Skeletal muscle satellite cell (primary cell): ENCODE results near the gene DTD1.

Experiments
- H3K27me3 ChIP-seq: 2 replicates; pipeline ENCODE4 v1.7.0; 2013; ENCODE audit warnings: low read length; ENCODE audit not compliant: control insufficient read depth, insufficient read depth
- H3K36me3 ChIP-seq: 2 replicates; pipeline ENCODE4 v1.7.0; 2013; ENCODE audit warnings: mild to moderate bottlenecking, control low read depth, low read length; ENCODE audit not compliant: insufficient read depth
- H3K4me1 ChIP-seq: 2 replicates; pipeline ENCODE4 v1.7.0; 2013; ENCODE audit warnings: low read length; ENCODE audit not compliant: control insufficient read depth, insufficient read depth
- H3K4me2 ChIP-seq: 2 replicates; pipeline ENCODE4 v1.7.0; 2013; ENCODE audit warnings: mild to moderate bottlenecking, low read length
- H3K4me3 ChIP-seq: 2 replicates; pipeline ENCODE4 v1.7.0; 2013; ENCODE audit warnings: low read length
- H3K9ac ChIP-seq: 2 replicates; pipeline ENCODE4 v1.7.0; 2013; ENCODE audit warnings: mild to moderate bottlenecking, low read depth, low read length, moderate library complexity
- H3K9me3 ChIP-seq: replicated peaks from 2 replicates; pipeline ENCODE4 v1.7.0; 2013; ENCODE audit warnings: mild to moderate bottlenecking, control low read depth, low read length

The DTD1 gene

GRCh38 chr20:18666803-18667415 lies 79.1 kb downstream of the DTD1 start:
- no peak overlapping the region for H3K9ac ChIP-seq
- H3K4me1 ChIP-seq: peaks cover 6% of the 10 kb centered on the region
- no peaks in the 10 kb centered on the region for H3K27me3 ChIP-seq
- H3K4me2 ChIP-seq: no peak overlapping the region
- no peaks in the 10 kb centered on the region for H3K36me3 ChIP-seq
- no peak overlapping the region for H3K4me3 ChIP-seq
- no peaks in the 10 kb centered on the region for H3K9me3 ChIP-seq

- Histone ChIP-seq H3K9me3 (no peaks in the 10 kb centered on the region), H3K4me1 (no peaks in the 10 kb centered on the region), H3K9ac (no peak overlapping the region)
Observed at GRCh38 chr20:18669241-18670019, 81.6 kb downstream of the DTD1 start.

GRCh38 chr20:18671203-18671710 lies 83.4 kb downstream of the DTD1 start:
- H3K9ac ChIP-seq: no peak overlapping the region
- H3K9me3 ChIP-seq: no peaks in the 10 kb centered on the region
- H3K36me3 ChIP-seq: no peaks in the 10 kb centered on the region
- H3K27me3 ChIP-seq: no peaks in the 10 kb centered on the region
- no peak overlapping the region for H3K4me2 ChIP-seq
- H3K4me1 ChIP-seq: no peaks in the 10 kb centered on the region
- H3K4me3 ChIP-seq: no peak overlapping the region

More at GRCh38 chr20:18669241-18670019, 81.6 kb downstream of the DTD1 start:
- no peak overlapping the region for H3K4me3 ChIP-seq
- H3K27me3 ChIP-seq: no peaks in the 10 kb centered on the region
- H3K4me2 ChIP-seq: no peak overlapping the region
- H3K36me3 ChIP-seq: no peaks in the 10 kb centered on the region

DNA sequence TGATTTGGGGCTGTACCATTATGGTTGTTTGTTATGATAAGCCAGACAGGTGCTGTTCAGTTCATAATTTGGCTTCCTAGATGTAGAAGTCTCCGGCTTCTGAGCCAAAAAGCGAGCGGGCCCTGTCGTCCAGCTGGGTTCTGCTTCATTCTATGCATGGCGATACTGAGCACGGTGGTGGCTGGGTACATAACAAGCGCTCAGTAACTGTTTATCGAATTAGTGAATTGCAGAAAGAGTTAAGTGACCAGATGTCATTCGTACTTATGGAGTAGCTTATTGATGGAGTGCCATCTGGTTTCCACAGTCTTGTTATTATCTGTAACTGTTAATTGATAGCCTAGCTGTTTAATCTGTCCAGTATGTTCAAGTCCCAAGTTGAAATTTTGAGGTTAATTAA lies 85.0 kb downstream of the DTD1 start:
- H3K36me3 ChIP-seq: no peaks in the 10 kb centered on the region
- no peaks in the 10 kb centered on the region for H3K9me3 ChIP-seq
- H3K4me1 ChIP-seq: no peaks in the 10 kb centered on the region
- no peak overlapping the region for H3K4me2 ChIP-seq
- no peaks in the 10 kb centered on the region for H3K27me3 ChIP-seq
- H3K9ac ChIP-seq: no peak overlapping the region
- no peak overlapping the region for H3K4me3 ChIP-seq

- Histone ChIP-seq H3K9ac (no peak overlapping the region), H3K27me3 (no peaks in the 10 kb centered on the region), H3K4me2 (no peak overlapping the region), H3K9me3 (no peaks in the 10 kb centered on the region), H3K4me1 (no peaks in the 10 kb centered on the region), H3K36me3 (no peaks in the 10 kb centered on the region), H3K4me3 (no peak overlapping the region)
Observed at GRCh38 chr20:18676396-18676795, 88.5 kb downstream of the DTD1 start.

GRCh38 chr20:18677126-18677525 lies 89.3 kb downstream of the DTD1 start:
- no peaks in the 10 kb centered on the region for H3K36me3 ChIP-seq
- no peak overlapping the region for H3K4me2 ChIP-seq
- H3K27me3 ChIP-seq: no peaks in the 10 kb centered on the region
- H3K4me3 ChIP-seq: no peak overlapping the region
- H3K4me1 ChIP-seq: no peaks in the 10 kb centered on the region
- H3K9me3 ChIP-seq: no peaks in the 10 kb centered on the region
- H3K9ac ChIP-seq: no peak overlapping the region

DNA sequence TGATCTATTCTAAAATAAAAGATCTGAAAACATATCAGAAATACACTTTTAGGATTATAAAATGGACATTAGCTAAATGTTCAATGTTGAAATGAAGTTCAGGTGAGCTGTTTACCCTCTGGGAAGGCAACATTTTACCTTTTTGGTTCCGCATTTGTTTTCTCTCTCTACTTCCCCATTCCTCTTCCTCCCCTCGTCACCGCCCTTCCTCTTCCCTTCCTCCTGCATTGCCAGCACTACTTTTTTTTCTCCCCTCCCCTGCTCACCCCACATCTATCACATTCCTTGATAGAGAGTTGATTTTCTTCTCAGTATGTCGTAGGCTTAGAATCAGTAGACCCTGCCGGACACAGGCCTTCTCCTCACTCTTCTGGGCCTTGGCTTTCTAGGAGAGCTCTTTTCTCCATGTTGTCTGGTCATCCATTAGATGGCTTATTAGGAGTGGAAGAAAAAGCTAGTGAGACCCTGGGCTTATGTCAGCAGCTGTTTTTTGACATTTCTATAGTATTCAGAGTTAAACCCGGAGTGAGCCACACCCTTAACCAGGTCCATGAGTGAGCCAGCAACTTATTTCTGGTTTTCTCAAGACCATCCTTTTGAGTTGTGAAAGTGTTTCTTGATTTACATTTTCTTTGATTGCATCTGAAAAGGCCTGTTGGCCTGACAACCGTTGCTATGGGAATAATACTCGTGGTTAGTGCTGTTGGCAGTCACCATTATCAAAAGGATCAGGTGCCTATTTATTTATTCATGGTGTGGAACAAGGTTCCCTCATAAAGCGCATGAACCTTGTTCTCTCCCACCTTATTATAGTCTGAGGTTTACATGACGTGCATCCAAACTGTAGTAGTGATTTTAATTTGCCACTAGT lies 90.9 kb downstream of the DTD1 start:
- Histone ChIP-seq H3K4me1 (no peaks in the 10 kb centered on the region), H3K27me3 (no peaks in the 10 kb centered on the region), H3K36me3 (no peaks in the 10 kb centered on the region), H3K9me3 (no peaks in the 10 kb centered on the region), H3K4me2 (no peak overlapping the region), H3K9ac (no peak overlapping the region), H3K4me3 (no peak overlapping the region)

DNA sequence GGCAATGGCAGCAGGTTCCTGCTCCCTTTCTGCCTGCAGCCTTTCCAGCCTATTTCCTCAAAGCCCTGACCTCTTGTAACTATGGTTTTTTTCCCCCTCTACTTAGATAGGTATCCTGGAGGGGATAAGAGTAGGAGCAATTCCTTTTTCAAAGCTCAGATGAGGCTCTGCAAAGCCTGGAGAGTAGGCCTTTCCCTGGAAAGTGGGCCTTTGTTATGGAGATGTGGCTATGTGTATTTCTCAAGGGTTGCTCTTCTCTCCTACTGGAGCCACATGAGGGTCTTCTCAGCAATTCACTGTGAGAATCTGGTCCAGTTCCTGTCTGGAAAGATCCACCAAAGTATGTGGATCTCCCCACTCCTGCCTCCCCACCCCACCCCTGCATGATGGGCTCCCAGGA lies 96.0 kb downstream of the DTD1 start:
- no peak overlapping the region for H3K4me3 ChIP-seq

DNA sequence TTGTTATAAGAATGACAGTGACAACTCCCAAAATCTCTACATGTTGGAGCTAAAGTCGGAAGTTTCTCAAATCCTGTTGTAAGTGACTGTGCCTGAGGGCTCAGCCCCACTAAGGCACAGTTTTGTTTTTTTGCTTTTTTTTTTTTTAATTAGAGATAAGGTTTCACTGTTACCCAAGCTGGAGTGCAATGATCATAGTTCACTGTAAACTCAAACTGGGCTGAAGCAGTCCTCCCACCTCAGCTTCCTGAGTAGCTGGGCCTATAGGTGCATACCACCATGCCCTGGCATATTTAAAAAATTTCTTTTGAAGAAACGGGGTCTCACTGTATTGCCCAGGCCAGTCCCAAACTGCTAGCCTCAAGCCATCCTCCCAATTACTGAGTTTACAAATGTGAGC lies 96.9 kb downstream of the DTD1 start:
- Histone ChIP-seq H3K36me3 (no peaks in the 10 kb centered on the region), H3K9ac (no peak overlapping the region), H3K4me2 (no peak overlapping the region), H3K4me1 (no peaks in the 10 kb centered on the region), H3K27me3 (no peaks in the 10 kb centered on the region), H3K4me3 (no peak overlapping the region), H3K9me3 (no peaks in the 10 kb centered on the region)

More for the DNA sequence above, 96.0 kb downstream of the DTD1 start:
- Histone ChIP-seq H3K9ac (no peak overlapping the region), H3K4me2 (no peak overlapping the region), H3K27me3 (no peaks in the 10 kb centered on the region), H3K4me1 (no peaks in the 10 kb centered on the region), H3K36me3 (no peaks in the 10 kb centered on the region), H3K9me3 (no peaks in the 10 kb centered on the region)

- no peaks in the 10 kb centered on the region for H3K9me3 ChIP-seq
- no peaks in the 10 kb centered on the region for H3K4me1 ChIP-seq
- no peaks in the 10 kb centered on the region for H3K27me3 ChIP-seq
- no peak overlapping the region for H3K9ac ChIP-seq
- H3K36me3 ChIP-seq: no peaks in the 10 kb centered on the region
- H3K4me3 ChIP-seq: no peak overlapping the region
- no peak overlapping the region for H3K4me2 ChIP-seq
Observed at GRCh38 chr20:18685406-18685805, 97.6 kb downstream of the DTD1 start.

GRCh38 chr20:18686696-18687095 lies 98.8 kb downstream of the DTD1 start:
- Histone ChIP-seq H3K4me1 (no peaks in the 10 kb centered on the region), H3K4me2 (no peak overlapping the region), H3K9me3 (no peaks in the 10 kb centered on the region), H3K36me3 (no peaks in the 10 kb centered on the region), H3K9ac (no peak overlapping the region), H3K4me3 (no peak overlapping the region), H3K27me3 (no peaks in the 10 kb centered on the region)
